GM18517 (cell line): Measurements from ENCODE around the gene ERBB3.
A peak's percentile ranks its signal among the peaks of the same experiment; 100 is the strongest.
"Not testable (repeated sequence)": the region's sequence is repeated elsewhere in the genome, so short reads cannot be mapped to it uniquely, and the experiment has no call there.

Experiments used
- ATAC-seq: cut with Tn5 transposase; IDR thresholded peaks from one replicate; pipeline ENCODE4 v1.9.1; 2021; ENCODE audit warnings: mild to moderate bottlenecking, moderate library complexity; ENCODE audit not compliant: unreplicated experiment

The ERBB3 gene

GRCh38 chr12:56079723-56080555 is at the start of gene ERBB3:
TSS of gene ERBB3 (plus strand) at chr12:56080165. CDS start at chr12:56080301, 136 bp downstream.
- no peak for ATAC-seq

GRCh38 chr12:56031987-56032386 is 48.0 kb upstream of the ERBB3 start:
- no peak for ATAC-seq

- no peak for ATAC-seq
Observed at GRCh38 chr12:56034586-56035332, 45.2 kb upstream of the ERBB3 start.

GRCh38 chr12:56037161-56037560 is 42.8 kb upstream of the ERBB3 start:
- no peak for ATAC-seq

- no peak for ATAC-seq
Observed at GRCh38 chr12:56038022-56038655, 41.8 kb upstream of the ERBB3 start.

GRCh38 chr12:56040151-56040550 is 39.8 kb upstream of the ERBB3 start:
- no peak for ATAC-seq

GRCh38 chr12:56040963-56041551 is 38.9 kb upstream of the ERBB3 start:
- ATAC-seq: peak; percentile 2

GRCh38 chr12:56041552-56042429 is 38.2 kb upstream of the ERBB3 start, which contains the start of gene RPS26:
TSS of gene RPS26 (plus strand) at chr12:56041918. CDS start at chr12:56042167, 249 bp downstream.
- peak; percentile 91 for ATAC-seq

- ATAC-seq: not testable (repeated sequence)
Observed at GRCh38 chr12:56042430-56042813, 37.5 kb upstream of the ERBB3 start.

- no peak for ATAC-seq
Observed at GRCh38 chr12:56042843-56043242, 37.1 kb upstream of the ERBB3 start.

GRCh38 chr12:56046027-56046780 is 33.8 kb upstream of the ERBB3 start:
- no peak for ATAC-seq

GRCh38 chr12:56053407-56053893 is 26.5 kb upstream of the ERBB3 start:
- ATAC-seq: no peak

- ATAC-seq: not testable (repeated sequence)
Observed at GRCh38 chr12:56059964-56060363, 20.0 kb upstream of the ERBB3 start.

GRCh38 chr12:56061982-56062381 is 18.0 kb upstream of the ERBB3 start:
- no peak for ATAC-seq

GRCh38 chr12:56062996-56063395 is 17.0 kb upstream of the ERBB3 start:
- no peak for ATAC-seq

GRCh38 chr12:56071648-56072047 is 8.3 kb upstream of the ERBB3 start:
- no peak for ATAC-seq

- ATAC-seq: no peak
Observed at GRCh38 chr12:56074396-56074795, 5.6 kb upstream of the ERBB3 start.

GRCh38 chr12:56077966-56078365 is 2.0 kb upstream of the ERBB3 start:
- not testable (repeated sequence) for ATAC-seq

- ATAC-seq: no peak
Observed at GRCh38 chr12:56078427-56078826, 1.5 kb upstream of the ERBB3 start.
